HepG2 (cell line): ENCODE results near the gene NTN5. TPM values are rescaled to one million over a fixed set of nuclear protein-coding genes. Genes with fewer than 3 reads are reported as not detected.
A peak's percentile ranks its signal among the peaks of the same experiment; 100 is the strongest.

Source experiments
- CBX5 ChIP-seq: sonication (generic); formaldehyde crosslinking; IDR thresholded peaks from 2 replicates; pipeline ENCODE4 v1.4.0; 2020; ENCODE audit warnings: missing genetic modification reagents, borderline replicate concordance
- JDP2 ChIP-seq: sonication (generic); formaldehyde crosslinking; IDR thresholded peaks from 2 replicates; pipeline ENCODE4 v1.8.1; 2022; ENCODE audit warnings: missing genetic modification reagents, borderline replicate concordance
- KDM4B ChIP-seq: sonication (generic); formaldehyde crosslinking; IDR thresholded peaks from 2 replicates; pipeline ENCODE4 v1.4.0; 2020; ENCODE audit warnings: missing genetic modification reagents
- MED8 ChIP-seq: sonication (generic); formaldehyde crosslinking; IDR thresholded peaks from 2 replicates; pipeline ENCODE4 v1.8.1; 2023; ENCODE audit warnings: mild to moderate bottlenecking, missing genetic modification reagents; ENCODE audit not compliant: insufficient replicate concordance
- NFKB2 ChIP-seq: sonication (generic); formaldehyde crosslinking; IDR thresholded peaks from 2 replicates; pipeline ENCODE4 v1.4.0; 2020; ENCODE audit warnings: missing genetic modification reagents, borderline replicate concordance
- PHF5A ChIP-seq: IDR thresholded peaks from one replicate; pipeline ENCODE4 v1.6.1; 2018; ENCODE audit warnings: low read depth, missing genetic modification reagents; ENCODE audit not compliant: unreplicated experiment
- SRF ChIP-seq: IDR thresholded peaks from 2 replicates; pipeline ENCODE4 v1.6.1; 2011; ENCODE audit warnings: mild to moderate bottlenecking, low read depth, low read length, moderate library complexity
- SSRP1 ChIP-seq: IDR thresholded peaks from 2 replicates; pipeline ENCODE4 v1.6.1; 2016; ENCODE audit warnings: control low read depth
- SUZ12 ChIP-seq: fragments of 150-350 bp; IDR thresholded peaks from 2 replicates; pipeline ENCODE4 v1.6.1; 2014; ENCODE audit warnings: low read depth, low read length
- SYNCRIP ChIP-seq: fragments of 200-400 bp; formaldehyde crosslinking; IDR thresholded peaks from 2 replicates; pipeline ENCODE4 v1.6.1; 2018; ENCODE audit warnings: mild to moderate bottlenecking, low read depth, low read length; ENCODE audit not compliant: insufficient read depth
- TBX2 ChIP-seq: sonication (generic); formaldehyde crosslinking; IDR thresholded peaks from 2 replicates; pipeline ENCODE4 v1.5.0; 2020; ENCODE audit warnings: missing genetic modification reagents, mild to moderate bottlenecking, borderline replicate concordance
- ZBTB7B ChIP-seq: sonication (generic); formaldehyde crosslinking; IDR thresholded peaks from 2 replicates; pipeline ENCODE4 v1.4.0; 2020; ENCODE audit warnings: missing genetic modification reagents
- ZBTB8A ChIP-seq: sonication (generic); formaldehyde crosslinking; IDR thresholded peaks from 2 replicates; pipeline ENCODE4 v1.4.0; 2020; ENCODE audit warnings: mild to moderate bottlenecking, low read depth, missing genetic modification reagents, borderline replicate concordance
- ZFP36 ChIP-seq: fragments of 150-350 bp; IDR thresholded peaks from 2 replicates; pipeline ENCODE4 v1.6.1; 2018; ENCODE audit warnings: borderline replicate concordance, low read length, low read depth; ENCODE audit not compliant: partially characterized antibody
- ZFP37 ChIP-seq: sonication (generic); formaldehyde crosslinking; IDR thresholded peaks from 2 replicates; pipeline ENCODE4 v1.4.0; 2020; ENCODE audit warnings: missing genetic modification reagents, borderline replicate concordance
- ZNF251 ChIP-seq: sonication (generic); formaldehyde crosslinking; IDR thresholded peaks from 2 replicates; pipeline ENCODE4 v1.9.0; 2021; ENCODE audit warnings: mild to moderate bottlenecking, missing genetic modification reagents
- ZNF33B ChIP-seq: sonication (generic); formaldehyde crosslinking; IDR thresholded peaks from 2 replicates; pipeline ENCODE4 v1.5.1; 2020; ENCODE audit warnings: mild to moderate bottlenecking, missing genetic modification reagents
- ZNF460 ChIP-seq: sonication (generic); formaldehyde crosslinking; IDR thresholded peaks from 2 replicates; pipeline ENCODE4 v1.5.1; 2020; ENCODE audit warnings: missing genetic modification reagents, mild to moderate bottlenecking, borderline replicate concordance
- ZNF501 ChIP-seq: sonication (generic); formaldehyde crosslinking; IDR thresholded peaks from 2 replicates; pipeline ENCODE4 v1.5.1; 2020; ENCODE audit warnings: mild to moderate bottlenecking, moderate library complexity, missing genetic modification reagents
- ZNF773 ChIP-seq: sonication (generic); formaldehyde crosslinking; IDR thresholded peaks from 2 replicates; pipeline ENCODE4 v1.4.0; 2020; ENCODE audit warnings: missing genetic modification reagents, borderline replicate concordance
- ZNF841 ChIP-seq: sonication (generic); formaldehyde crosslinking; IDR thresholded peaks from 2 replicates; pipeline ENCODE4 v1.8.1; 2023; ENCODE audit warnings: missing genetic modification reagents, borderline replicate concordance
- ZSCAN31 ChIP-seq: sonication (generic); formaldehyde crosslinking; IDR thresholded peaks from 2 replicates; pipeline ENCODE4 v1.5.0; 2020; ENCODE audit warnings: low read depth, mild to moderate bottlenecking, missing genetic modification reagents
- polyA plus RNA-seq, 8 experiments: library from polyadenylated mRNA; depleted of rRNA in 3 of 8; stranded (reverse) in 7 of 8; unstranded in 1 of 8; fragments of >200 nt; fragmentation: Illumina TruSeq in 4 of 8; extraction: Trizol in 4 of 8; gene quantifications; 2 replicates each; pipeline versions ENCODE4 v1.2.1 to v1.2.3, GENCODE V29; 2011 to 2016; ENCODE audit warnings: low read depth in 4 of 8, missing spikeins in 1 of 8, mixed read lengths in 1 of 8; ENCODE audit not compliant: insufficient read depth in 1 of 8
- total RNA-seq, 5 experiments: library from RNA; depleted of rRNA; stranded (reverse); fragments of >200 nt; fragmentation: Illumina TruSeq; extraction: Trizol; gene quantifications; 2 replicates each; pipeline ENCODE4 v1.2.3, GENCODE V29; 2016; ENCODE audit warnings: low read depth in 1 of 5
- TF ChIP-seq, protein P1 (sequence below): IDR thresholded peaks from 2 replicates; pipeline ENCODE4 v1.6.1; 2018; ENCODE audit warnings: missing genetic modification reagents, mild to moderate bottlenecking, missing compliant biosample characterization
- TF ChIP-seq, protein P2 (sequence below): sonication (generic); formaldehyde crosslinking; IDR thresholded peaks from 2 replicates; pipeline ENCODE4 v1.5.1; 2020; ENCODE audit warnings: missing genetic modification reagents, mild to moderate bottlenecking, borderline replicate concordance
- TF ChIP-seq, protein P3 (sequence below): IDR thresholded peaks from 2 replicates; pipeline ENCODE4 v1.6.1; 2016
- TF ChIP-seq, protein P4 (sequence below): sonication (generic); formaldehyde crosslinking; IDR thresholded peaks from 2 replicates; pipeline ENCODE4 v1.4.0; 2020; ENCODE audit warnings: missing genetic modification reagents

The NTN5 gene
- total and polyA plus RNA-seq, 2 of the 13 experiments (the other 11 are each of a cell fraction or from before 2014, with no cell fraction given), result 0.05 TPM; not detected in 1

DNA sequence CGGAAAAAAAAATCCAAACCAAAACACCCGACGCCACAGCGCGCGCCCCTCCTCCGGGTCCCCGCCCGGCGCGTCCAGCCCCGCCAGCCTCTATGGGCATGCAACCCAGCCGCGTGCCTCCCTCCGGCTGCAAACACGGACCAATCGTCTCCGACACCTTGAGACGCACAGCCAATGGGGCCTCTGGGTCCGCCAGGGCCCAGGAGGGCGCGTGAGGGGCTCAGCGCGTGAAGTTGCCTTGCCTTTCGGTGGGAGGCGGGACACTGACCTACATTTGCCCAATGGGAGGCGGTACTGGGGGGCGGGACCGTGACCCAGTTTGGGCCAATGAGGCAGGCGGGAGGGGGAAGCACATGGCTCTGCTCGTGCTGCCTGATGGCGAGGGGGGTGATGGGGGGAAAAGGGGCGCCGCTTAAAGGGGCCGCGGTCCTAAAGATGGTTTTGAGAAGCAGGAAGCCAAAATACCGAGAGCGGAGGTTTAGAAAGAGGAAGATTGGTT, 35.3 kb downstream of the NTN5 start (continued):
- peak; percentile 72 for TF ChIP-seq ZNF501 (CRISPR knock-in tag)
- TF ChIP-seq, protein P1, sequence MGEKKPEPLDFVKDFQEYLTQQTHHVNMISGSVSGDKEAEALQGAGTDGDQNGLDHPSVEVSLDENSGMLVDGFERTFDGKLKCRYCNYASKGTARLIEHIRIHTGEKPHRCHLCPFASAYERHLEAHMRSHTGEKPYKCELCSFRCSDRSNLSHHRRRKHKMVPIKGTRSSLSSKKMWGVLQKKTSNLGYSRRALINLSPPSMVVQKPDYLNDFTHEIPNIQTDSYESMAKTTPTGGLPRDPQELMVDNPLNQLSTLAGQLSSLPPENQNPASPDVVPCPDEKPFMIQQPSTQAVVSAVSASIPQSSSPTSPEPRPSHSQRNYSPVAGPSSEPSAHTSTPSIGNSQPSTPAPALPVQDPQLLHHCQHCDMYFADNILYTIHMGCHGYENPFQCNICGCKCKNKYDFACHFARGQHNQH (CRISPR knock-in tag), result peak; percentile 25; the same call in 1 of the 2 replicates
- TF ChIP-seq JDP2 (CRISPR knock-in tag), result peak; percentile 45; the same call in 1 of the 2 replicates
- TF ChIP-seq ZNF841, result peak; percentile 72
- TF ChIP-seq ZNF460 (CRISPR knock-in tag), result no peak
- TF ChIP-seq, protein P2, sequence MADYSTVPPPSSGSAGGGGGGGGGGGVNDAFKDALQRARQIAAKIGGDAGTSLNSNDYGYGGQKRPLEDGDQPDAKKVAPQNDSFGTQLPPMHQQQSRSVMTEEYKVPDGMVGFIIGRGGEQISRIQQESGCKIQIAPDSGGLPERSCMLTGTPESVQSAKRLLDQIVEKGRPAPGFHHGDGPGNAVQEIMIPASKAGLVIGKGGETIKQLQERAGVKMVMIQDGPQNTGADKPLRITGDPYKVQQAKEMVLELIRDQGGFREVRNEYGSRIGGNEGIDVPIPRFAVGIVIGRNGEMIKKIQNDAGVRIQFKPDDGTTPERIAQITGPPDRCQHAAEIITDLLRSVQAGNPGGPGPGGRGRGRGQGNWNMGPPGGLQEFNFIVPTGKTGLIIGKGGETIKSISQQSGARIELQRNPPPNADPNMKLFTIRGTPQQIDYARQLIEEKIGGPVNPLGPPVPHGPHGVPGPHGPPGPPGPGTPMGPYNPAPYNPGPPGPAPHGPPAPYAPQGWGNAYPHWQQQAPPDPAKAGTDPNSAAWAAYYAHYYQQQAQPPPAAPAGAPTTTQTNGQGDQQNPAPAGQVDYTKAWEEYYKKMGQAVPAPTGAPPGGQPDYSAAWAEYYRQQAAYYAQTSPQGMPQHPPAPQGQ (CRISPR knock-in tag), result no peak
- TF ChIP-seq MED8 (CRISPR knock-in tag), result peak; percentile 40
- TF ChIP-seq KDM4B, result no peak; the same call in 1 of the 2 replicates
- TF ChIP-seq, protein P3, sequence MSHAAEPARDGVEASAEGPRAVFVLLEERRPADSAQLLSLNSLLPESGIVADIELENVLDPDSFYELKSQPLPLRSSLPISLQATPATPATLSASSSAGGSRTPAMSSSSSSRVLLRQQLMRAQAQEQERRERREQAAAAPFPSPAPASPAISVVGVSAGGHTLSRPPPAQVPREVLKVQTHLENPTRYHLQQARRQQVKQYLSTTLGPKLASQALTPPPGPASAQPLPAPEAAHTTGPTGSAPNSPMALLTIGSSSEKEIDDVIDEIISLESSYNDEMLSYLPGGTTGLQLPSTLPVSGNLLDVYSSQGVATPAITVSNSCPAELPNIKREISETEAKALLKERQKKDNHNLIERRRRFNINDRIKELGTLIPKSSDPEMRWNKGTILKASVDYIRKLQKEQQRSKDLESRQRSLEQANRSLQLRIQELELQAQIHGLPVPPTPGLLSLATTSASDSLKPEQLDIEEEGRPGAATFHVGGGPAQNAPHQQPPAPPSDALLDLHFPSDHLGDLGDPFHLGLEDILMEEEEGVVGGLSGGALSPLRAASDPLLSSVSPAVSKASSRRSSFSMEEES, result peak; percentile 63; the same call in 1 of the 2 replicates
- TF ChIP-seq ZFP36, result no peak
- no peak; the same call in 1 of the 2 replicates for TF ChIP-seq NFKB2 (CRISPR knock-in tag)
- peak; percentile 39; the same call in 1 of the 2 replicates for TF ChIP-seq ZFP37 (CRISPR knock-in tag)
- TF ChIP-seq SYNCRIP, result no peak
- peak; percentile 23; the same call in 1 of the 2 replicates for TF ChIP-seq ZNF251 (CRISPR knock-in tag)
- peak; percentile 97 for TF ChIP-seq ZBTB8A (CRISPR knock-in tag)
- TF ChIP-seq SRF, result no peak
- no peak for TF ChIP-seq ZNF33B (CRISPR knock-in tag)
- TF ChIP-seq ZBTB7B (CRISPR knock-in tag), result no peak
- no peak for TF ChIP-seq ZNF773 (CRISPR knock-in tag)
- peak; percentile 89 for TF ChIP-seq TBX2 (CRISPR knock-in tag)
- no peak for TF ChIP-seq SUZ12
- TF ChIP-seq CBX5, result no peak
- TF ChIP-seq, protein P4, sequence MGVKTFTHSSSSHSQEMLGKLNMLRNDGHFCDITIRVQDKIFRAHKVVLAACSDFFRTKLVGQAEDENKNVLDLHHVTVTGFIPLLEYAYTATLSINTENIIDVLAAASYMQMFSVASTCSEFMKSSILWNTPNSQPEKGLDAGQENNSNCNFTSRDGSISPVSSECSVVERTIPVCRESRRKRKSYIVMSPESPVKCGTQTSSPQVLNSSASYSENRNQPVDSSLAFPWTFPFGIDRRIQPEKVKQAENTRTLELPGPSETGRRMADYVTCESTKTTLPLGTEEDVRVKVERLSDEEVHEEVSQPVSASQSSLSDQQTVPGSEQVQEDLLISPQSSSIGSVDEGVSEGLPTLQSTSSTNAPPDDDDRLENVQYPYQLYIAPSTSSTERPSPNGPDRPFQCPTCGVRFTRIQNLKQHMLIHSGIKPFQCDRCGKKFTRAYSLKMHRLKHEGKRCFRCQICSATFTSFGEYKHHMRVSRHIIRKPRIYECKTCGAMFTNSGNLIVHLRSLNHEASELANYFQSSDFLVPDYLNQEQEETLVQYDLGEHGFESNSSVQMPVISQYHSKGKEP (CRISPR knock-in tag), result no peak
- TF ChIP-seq ZSCAN31 (CRISPR knock-in tag), result peak; percentile 84
- no peak for TF ChIP-seq PHF5A (CRISPR knock-in tag)
- no peak for TF ChIP-seq SSRP1 (CRISPR knock-in tag)
